Neural cell (in vitro differentiated cells): Measurements from ENCODE around the gene PERCC1. TPM values are rescaled to one million over a fixed set of nuclear protein-coding genes. Genes with fewer than 3 reads are reported as not detected.

Source experiments
- H2AFZ ChIP-seq: fragments of 200-600, 300-800 bp; sonication (generic), shearing (Covaris generic); 2 replicates; pipeline ENCODE4 v1.6.0; 2014; ENCODE audit warnings: low read depth, mild to moderate bottlenecking, antibody characterized with exemption, low read length, moderate library complexity
- H3F3A ChIP-seq: fragments of 200-600 bp; shearing (Covaris generic); 2 replicates; pipeline ENCODE4 v1.6.1; 2016; ENCODE audit warnings: mild to moderate bottlenecking, moderate library complexity, mixed read lengths, antibody characterized with exemption, low read length; ENCODE audit not compliant: insufficient read depth, poor library complexity, severe bottlenecking
- H3K27ac ChIP-seq: fragments of 200-600, 300-800 bp; sonication (generic), shearing (Covaris generic); 2 replicates; pipeline ENCODE4 v1.5.1; 2014; ENCODE audit warnings: mild to moderate bottlenecking, low read length, moderate library complexity
- H3K27me3 ChIP-seq: fragments of 300-800, 200-600 bp; sonication (generic), shearing (Covaris generic); 2 replicates; pipeline ENCODE4 v1.6.0; 2014; ENCODE audit warnings: mild to moderate bottlenecking, low read depth, low read length, moderate library complexity; ENCODE audit not compliant: insufficient read depth
- H3K36me3 ChIP-seq: fragments of 300-800, 200-600 bp; sonication (generic), shearing (Covaris generic); 2 replicates; pipeline ENCODE4 v1.5.1; 2014; ENCODE audit warnings: mild to moderate bottlenecking, antibody characterized with exemption, low read length, moderate library complexity; ENCODE audit not compliant: insufficient read depth
- H3K4me2 ChIP-seq: fragments of 300-800, 200-600 bp; sonication (generic), shearing (Covaris generic); 2 replicates; pipeline ENCODE4 v1.6.0; 2014; ENCODE audit warnings: mild to moderate bottlenecking, low read length
- H3K4me3 ChIP-seq: fragments of 300-800, 200-600 bp; sonication (generic), shearing (Covaris generic); 2 replicates; pipeline ENCODE4 v1.5.1; 2014; ENCODE audit warnings: mild to moderate bottlenecking, low read length, moderate library complexity
- H3K79me2 ChIP-seq: fragments of 200-600 bp; shearing (Covaris generic); replicated peaks from 2 replicates; pipeline ENCODE4 v1.6.0; 2014; ENCODE audit warnings: mild to moderate bottlenecking, low read length, moderate library complexity; ENCODE audit not compliant: insufficient read depth
- H3K9ac ChIP-seq: fragments of 300-800, 200-600 bp; sonication (generic), shearing (Covaris generic); 2 replicates; pipeline ENCODE4 v1.6.1; 2016; ENCODE audit warnings: mild to moderate bottlenecking, low read length, mixed read lengths
- H3K9me2 ChIP-seq: fragments of 200-600 bp; shearing (Covaris generic); 2 replicates; pipeline ENCODE4 v1.6.1; 2016; ENCODE audit warnings: mild to moderate bottlenecking, low read length, mixed read lengths; ENCODE audit not compliant: insufficient read depth
- H3K9me3 ChIP-seq: fragments of 200-600, 300-800 bp; sonication (generic), shearing (Covaris generic); 2 replicates; pipeline ENCODE4 v1.6.1; 2016; ENCODE audit warnings: mild to moderate bottlenecking, mixed run types, low read length, moderate library complexity, mixed read lengths
- H4K20me1 ChIP-seq: fragments of 200-600 bp; shearing (Covaris generic); 2 replicates; pipeline ENCODE4 v1.6.1; 2016; ENCODE audit warnings: mild to moderate bottlenecking, mixed run types; ENCODE audit not compliant: insufficient read depth
- EP300 ChIP-seq: fragments of 450-650 bp; conservative IDR thresholded peaks from 2 replicates; pipeline ENCODE4 v1.6.1; 2014; ENCODE audit warnings: antibody characterized with exemption, mild to moderate bottlenecking, moderate library complexity; ENCODE audit not compliant: poor library complexity, severe bottlenecking
- EZH2 ChIP-seq: fragments of 200-600, 300-800 bp; shearing (Covaris generic), sonication (generic); IDR thresholded peaks from 2 replicates; pipeline ENCODE4 v1.6.1; 2014; ENCODE audit warnings: antibody characterized with exemption, low read length, borderline replicate concordance, mild to moderate bottlenecking; ENCODE audit not compliant: insufficient read depth, poor library complexity, severe bottlenecking
- MXI1 ChIP-seq: fragments of 450-650 bp; conservative IDR thresholded peaks from 2 replicates; pipeline ENCODE4 v1.6.1; 2014; ENCODE audit warnings: antibody characterized with exemption, mild to moderate bottlenecking; ENCODE audit not compliant: poor library complexity, severe bottlenecking
- POLR2AphosphoS5 ChIP-seq: IDR thresholded peaks from 2 replicates; pipeline ENCODE4 v1.6.1; 2012
- RAD21 ChIP-seq: fragments of 450-650 bp; conservative IDR thresholded peaks from 2 replicates; pipeline ENCODE4 v1.6.1; 2014; ENCODE audit warnings: antibody characterized with exemption, mild to moderate bottlenecking, moderate library complexity
- SMC3 ChIP-seq: fragments of 450-650 bp; conservative IDR thresholded peaks from 2 replicates; pipeline ENCODE4 v1.6.1; 2014; ENCODE audit warnings: antibody characterized with exemption, mild to moderate bottlenecking, moderate library complexity; ENCODE audit not compliant: poor library complexity
- TAF1 ChIP-seq: IDR thresholded peaks from 2 replicates; pipeline ENCODE4 v1.6.1; 2012; ENCODE audit warnings: low read depth
- polyA minus RNA-seq: library from RNA; depleted of rRNA, polyadenylated mRNA; stranded (reverse); fragments of >200 nt; gene quantifications from 2 replicates; pipeline ENCODE4 v1.2.3, GENCODE V29; 2014
- polyA plus RNA-seq: library from polyadenylated mRNA; depleted of rRNA; stranded (reverse); fragments of >200 nt; gene quantifications from 2 replicates; pipeline ENCODE4 v1.2.3, GENCODE V29; 2014
- TF ChIP-seq, protein P1 (sequence below): fragments of 450-650 bp; IDR thresholded peaks from 2 replicates; pipeline ENCODE4 v1.5.1; 2014; ENCODE audit warnings: antibody characterized with exemption, mild to moderate bottlenecking, moderate library complexity; ENCODE audit not compliant: poor library complexity, severe bottlenecking
- TF ChIP-seq, protein P2 (sequence below): IDR thresholded peaks from 2 replicates; pipeline ENCODE4 v1.6.1; 2012; ENCODE audit warnings: borderline replicate concordance

Gene PERCC1
- not detected in 2 replicates for polyA plus RNA-seq
- not detected in 2 replicates for polyA minus RNA-seq

DNA sequence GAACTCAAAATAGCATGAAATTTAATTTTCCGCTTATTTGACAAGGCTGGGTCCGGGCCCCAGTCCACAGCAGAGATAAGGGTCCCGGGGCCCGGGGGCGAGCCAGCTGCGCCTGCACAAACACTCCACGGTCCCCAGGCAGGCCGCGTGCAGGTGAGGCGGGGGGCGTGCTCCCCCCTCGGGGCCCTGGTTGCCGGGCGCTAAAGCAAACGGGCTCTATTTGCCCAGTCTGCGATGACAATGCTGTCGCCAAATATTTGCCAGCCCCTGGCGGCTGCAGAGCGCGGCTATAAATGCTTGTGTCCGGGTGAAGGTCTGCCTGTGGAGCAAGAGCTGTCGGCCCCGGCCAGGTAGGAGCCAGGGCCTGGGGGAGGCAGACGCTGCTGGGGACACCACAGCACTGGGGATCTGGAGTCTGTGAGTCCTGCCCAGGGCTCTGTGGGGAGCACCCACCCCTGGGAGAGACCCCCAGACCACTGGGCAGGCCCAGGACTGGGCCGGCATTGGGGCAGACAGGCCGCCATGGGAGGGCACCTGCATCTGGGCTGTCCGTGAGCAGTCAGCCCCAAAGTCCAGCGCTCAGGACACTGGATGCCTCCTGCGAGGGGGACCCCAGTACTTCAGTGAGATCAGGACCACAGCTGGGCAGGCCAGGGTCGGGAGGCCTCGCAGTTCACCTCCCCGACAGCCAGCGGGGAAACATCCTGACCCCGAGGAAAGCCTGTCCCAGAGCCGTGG lies at the start of gene PERCC1:
Gene PERCC1 (plus strand): TSS at position 320 of the 738 bp plus-strand sequence. CDS start 1,516 bp downstream, outside the sequence.
- Histone ChIP-seq H3F3A (no peaks in the 10 kb centered on the region), H3K9me2 (no peaks in the 10 kb centered on the region), H3K9me3 (no peaks in the 10 kb centered on the region), H3K36me3 (no peaks in the 10 kb centered on the region), H3K9ac (no peak within 1 kb of the TSS), H3K27me3 (no peaks in the 10 kb centered on the region), H4K20me1 (no peaks in the 10 kb centered on the region), H3K27ac (no peak within 1 kb of the TSS), H3K4me2 (no peak within 1 kb of the TSS), H2AFZ (no peak within 1 kb of the TSS), H3K79me2 (no peaks in the 10 kb centered on the region), H3K4me3 (no peak within 1 kb of the TSS)
- TF ChIP-seq POLR2AphosphoS5, result no peak
- no peak for TF ChIP-seq SMC3
- TF ChIP-seq, protein P1, sequence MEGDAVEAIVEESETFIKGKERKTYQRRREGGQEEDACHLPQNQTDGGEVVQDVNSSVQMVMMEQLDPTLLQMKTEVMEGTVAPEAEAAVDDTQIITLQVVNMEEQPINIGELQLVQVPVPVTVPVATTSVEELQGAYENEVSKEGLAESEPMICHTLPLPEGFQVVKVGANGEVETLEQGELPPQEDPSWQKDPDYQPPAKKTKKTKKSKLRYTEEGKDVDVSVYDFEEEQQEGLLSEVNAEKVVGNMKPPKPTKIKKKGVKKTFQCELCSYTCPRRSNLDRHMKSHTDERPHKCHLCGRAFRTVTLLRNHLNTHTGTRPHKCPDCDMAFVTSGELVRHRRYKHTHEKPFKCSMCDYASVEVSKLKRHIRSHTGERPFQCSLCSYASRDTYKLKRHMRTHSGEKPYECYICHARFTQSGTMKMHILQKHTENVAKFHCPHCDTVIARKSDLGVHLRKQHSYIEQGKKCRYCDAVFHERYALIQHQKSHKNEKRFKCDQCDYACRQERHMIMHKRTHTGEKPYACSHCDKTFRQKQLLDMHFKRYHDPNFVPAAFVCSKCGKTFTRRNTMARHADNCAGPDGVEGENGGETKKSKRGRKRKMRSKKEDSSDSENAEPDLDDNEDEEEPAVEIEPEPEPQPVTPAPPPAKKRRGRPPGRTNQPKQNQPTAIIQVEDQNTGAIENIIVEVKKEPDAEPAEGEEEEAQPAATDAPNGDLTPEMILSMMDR, result no peak
- TF ChIP-seq MXI1, result no peak
- TF ChIP-seq, protein P2, sequence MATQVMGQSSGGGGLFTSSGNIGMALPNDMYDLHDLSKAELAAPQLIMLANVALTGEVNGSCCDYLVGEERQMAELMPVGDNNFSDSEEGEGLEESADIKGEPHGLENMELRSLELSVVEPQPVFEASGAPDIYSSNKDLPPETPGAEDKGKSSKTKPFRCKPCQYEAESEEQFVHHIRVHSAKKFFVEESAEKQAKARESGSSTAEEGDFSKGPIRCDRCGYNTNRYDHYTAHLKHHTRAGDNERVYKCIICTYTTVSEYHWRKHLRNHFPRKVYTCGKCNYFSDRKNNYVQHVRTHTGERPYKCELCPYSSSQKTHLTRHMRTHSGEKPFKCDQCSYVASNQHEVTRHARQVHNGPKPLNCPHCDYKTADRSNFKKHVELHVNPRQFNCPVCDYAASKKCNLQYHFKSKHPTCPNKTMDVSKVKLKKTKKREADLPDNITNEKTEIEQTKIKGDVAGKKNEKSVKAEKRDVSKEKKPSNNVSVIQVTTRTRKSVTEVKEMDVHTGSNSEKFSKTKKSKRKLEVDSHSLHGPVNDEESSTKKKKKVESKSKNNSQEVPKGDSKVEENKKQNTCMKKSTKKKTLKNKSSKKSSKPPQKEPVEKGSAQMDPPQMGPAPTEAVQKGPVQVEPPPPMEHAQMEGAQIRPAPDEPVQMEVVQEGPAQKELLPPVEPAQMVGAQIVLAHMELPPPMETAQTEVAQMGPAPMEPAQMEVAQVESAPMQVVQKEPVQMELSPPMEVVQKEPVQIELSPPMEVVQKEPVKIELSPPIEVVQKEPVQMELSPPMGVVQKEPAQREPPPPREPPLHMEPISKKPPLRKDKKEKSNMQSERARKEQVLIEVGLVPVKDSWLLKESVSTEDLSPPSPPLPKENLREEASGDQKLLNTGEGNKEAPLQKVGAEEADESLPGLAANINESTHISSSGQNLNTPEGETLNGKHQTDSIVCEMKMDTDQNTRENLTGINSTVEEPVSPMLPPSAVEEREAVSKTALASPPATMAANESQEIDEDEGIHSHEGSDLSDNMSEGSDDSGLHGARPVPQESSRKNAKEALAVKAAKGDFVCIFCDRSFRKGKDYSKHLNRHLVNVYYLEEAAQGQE, result no peak
- no peak for TF ChIP-seq EZH2
- no peak for TF ChIP-seq TAF1
- no peak for TF ChIP-seq RAD21
- no peak for TF ChIP-seq EP300

DNA sequence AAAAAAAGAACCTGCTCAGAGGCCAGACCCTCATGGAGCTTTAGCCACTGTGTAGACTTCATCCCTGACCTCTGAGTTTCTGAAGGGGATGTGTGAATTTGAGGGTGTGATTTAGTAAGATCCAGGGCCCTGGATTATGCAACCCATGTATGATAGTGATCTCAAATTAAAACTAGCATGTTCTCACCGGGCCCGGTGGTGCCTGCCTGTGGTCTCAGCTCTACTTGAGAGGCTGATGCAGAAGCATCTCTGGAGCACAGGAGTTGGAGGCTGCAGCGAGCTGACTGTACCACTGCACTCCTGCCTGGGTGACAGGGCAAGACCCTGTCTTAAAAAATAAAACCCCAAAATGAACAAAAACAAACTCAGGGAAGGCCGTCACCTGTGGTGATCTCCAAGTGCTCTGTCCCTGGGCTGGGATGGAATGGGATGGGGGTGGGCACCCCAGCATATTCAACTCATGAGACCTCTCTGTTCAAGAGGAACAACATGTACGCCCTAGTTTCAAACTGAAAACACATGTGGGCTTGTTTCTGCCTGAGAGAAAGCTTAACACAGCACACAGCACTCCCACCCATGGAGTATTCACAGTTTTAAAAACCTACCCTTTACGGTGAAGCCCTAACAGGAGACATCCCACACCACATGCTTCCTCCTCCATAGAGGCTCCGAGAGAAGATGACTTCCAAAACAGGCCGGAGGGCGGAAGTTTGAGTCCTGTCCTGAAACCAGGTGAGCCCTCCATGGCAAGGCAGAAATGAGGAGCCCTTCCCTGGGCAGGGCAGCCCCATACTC lies 49.1 kb upstream of the PERCC1 start:
- H3K27ac ChIP-seq, result no peak overlapping the region
- TF ChIP-seq, protein P1, result no peak
- TF ChIP-seq EP300 (no peak), SMC3 (no peak), RAD21 (no peak), POLR2AphosphoS5 (no peak), MXI1 (no peak), EZH2 (no peak), TAF1 (no peak)
- TF ChIP-seq, protein P2, result no peak

More for the DNA sequence above, 49.1 kb upstream of the PERCC1 start:
- H3K4me3 ChIP-seq, result no peak overlapping the region
- no peak overlapping the region for H3K9ac ChIP-seq
- no peaks in the 10 kb centered on the region for H4K20me1 ChIP-seq
- H3K36me3 ChIP-seq, result no peaks in the 10 kb centered on the region
- no peak overlapping the region for H2AFZ ChIP-seq
- H3K4me2 ChIP-seq, result no peak overlapping the region
- no peaks in the 10 kb centered on the region for H3K9me3 ChIP-seq
- no peaks in the 10 kb centered on the region for H3K27me3 ChIP-seq
- H3F3A ChIP-seq, result no peaks in the 10 kb centered on the region
- H3K9me2 ChIP-seq, result no peaks in the 10 kb centered on the region
- H3K79me2 ChIP-seq, result no peaks in the 10 kb centered on the region
